ENCODE results near the gene PYGB.

Gene PYGB

GRCh38 chr20:25249198-25249931 lies 1.5 kb downstream of the PYGB start:
- in situ Hi-C loops (cut with HindIII; ENCODE audit: low pct_unique_long_range_greater_than_20kb, low sequenced_read_pairs) = no loop called here
- TF ChIP-seq JUND (IDR thresholded peaks at IDR 0.05; ENCODE audit: low read depth) = no peak
- no peak for DNase-seq (ENCODE audit: low read depth in 1 of 2, low spot score in 1 of 2)

DNA sequence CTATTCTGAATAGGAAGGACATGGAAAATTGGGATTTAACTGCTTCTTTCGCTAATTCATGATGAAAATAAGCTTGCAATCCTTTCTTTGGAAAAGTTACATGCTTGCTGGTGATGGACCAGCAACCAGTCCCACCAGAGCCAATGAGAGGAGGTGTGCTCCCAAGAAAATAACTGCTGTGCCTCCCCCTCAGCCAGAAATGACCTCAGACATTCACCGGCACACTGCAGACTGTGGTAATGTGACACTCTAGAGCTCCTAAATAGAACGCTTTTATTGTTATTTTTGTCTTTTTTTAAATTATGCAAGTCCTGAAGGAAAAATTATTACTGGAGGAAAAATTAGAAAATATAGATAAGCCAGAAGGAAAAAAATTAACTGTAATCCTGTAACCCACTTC lies 2.6 kb downstream of the PYGB start:
- in situ Hi-C loops (cut with HindIII; ENCODE audit: low pct_unique_long_range_greater_than_20kb, low sequenced_read_pairs) = no loop called here
- no peak for TF ChIP-seq JUND (IDR thresholded peaks at IDR 0.05; ENCODE audit: low read depth)
- no peak for DNase-seq (ENCODE audit: low read depth in 1 of 2, low spot score in 1 of 2)

- in situ Hi-C loops (cut with HindIII; ENCODE audit: low pct_unique_long_range_greater_than_20kb, low sequenced_read_pairs) = no loop called here
- DNase-seq (ENCODE audit: low read depth in 1 of 2, low spot score in 1 of 2) = no peak
- no peak for TF ChIP-seq JUND (IDR thresholded peaks at IDR 0.05; ENCODE audit: low read depth)
These were observed 3.1 kb downstream of the PYGB start for GRCh38 chr20:25251019-25251418.

- no peak for DNase-seq (ENCODE audit: low read depth in 1 of 2, low spot score in 1 of 2)
- in situ Hi-C loops (cut with HindIII; ENCODE audit: low pct_unique_long_range_greater_than_20kb, low sequenced_read_pairs) = no loop called here
- no peak for TF ChIP-seq JUND (IDR thresholded peaks at IDR 0.05; ENCODE audit: low read depth)
These were observed 3.7 kb downstream of the PYGB start for GRCh38 chr20:25251558-25251957.

- TF ChIP-seq JUND (IDR thresholded peaks at IDR 0.05; ENCODE audit: low read depth) = no peak
- in situ Hi-C loops (cut with HindIII; ENCODE audit: low pct_unique_long_range_greater_than_20kb, low sequenced_read_pairs) = no loop called here
These were observed 4.4 kb downstream of the PYGB start for GRCh38 chr20:25252230-25252651.

DNA sequence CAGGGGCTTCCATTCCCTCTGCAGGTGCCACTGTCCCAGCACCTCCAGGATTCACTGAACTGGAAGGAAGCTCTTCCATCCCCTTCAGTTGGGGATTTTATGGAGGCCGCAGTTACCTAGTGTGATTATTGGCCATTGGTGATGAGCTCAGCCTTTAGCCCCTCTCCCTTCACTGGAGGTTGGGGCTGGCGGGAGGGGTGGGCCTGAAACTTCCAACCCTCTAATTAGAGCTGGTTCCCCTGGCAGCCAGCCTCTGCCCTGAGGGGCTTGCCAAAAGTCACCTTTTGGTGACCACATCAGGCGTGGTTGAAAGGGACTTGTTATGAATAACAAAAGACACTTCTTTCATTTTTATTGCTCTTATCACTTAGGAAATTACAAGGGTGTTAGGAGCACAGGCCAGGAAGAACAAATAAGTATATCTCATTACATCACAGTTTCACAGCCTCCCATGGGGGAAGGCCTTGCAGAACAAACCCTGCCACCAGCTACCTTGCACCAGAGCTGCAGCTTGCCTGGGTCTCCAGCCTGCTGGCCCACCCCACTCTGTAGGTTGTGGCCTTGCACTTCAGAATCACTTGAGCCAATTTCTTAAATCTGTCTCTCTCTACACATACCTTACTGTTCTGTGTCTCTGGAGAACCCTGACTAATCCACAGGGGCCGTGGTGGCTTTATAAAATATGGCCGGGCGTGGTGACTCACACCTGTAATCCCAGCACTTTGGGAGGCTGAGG lies 5.0 kb downstream of the PYGB start:
- in situ Hi-C loops (cut with HindIII; ENCODE audit: low pct_unique_long_range_greater_than_20kb, low sequenced_read_pairs) = no loop called here
- TF ChIP-seq JUND (IDR thresholded peaks at IDR 0.05; ENCODE audit: low read depth) = no peak
- DNase-seq (ENCODE audit: low read depth in 1 of 2, low spot score in 1 of 2) = no peak

More at GRCh38 chr20:25252230-25252651, 4.4 kb downstream of the PYGB start:
- no peak for DNase-seq (ENCODE audit: low read depth in 1 of 2, low spot score in 1 of 2)

DNA sequence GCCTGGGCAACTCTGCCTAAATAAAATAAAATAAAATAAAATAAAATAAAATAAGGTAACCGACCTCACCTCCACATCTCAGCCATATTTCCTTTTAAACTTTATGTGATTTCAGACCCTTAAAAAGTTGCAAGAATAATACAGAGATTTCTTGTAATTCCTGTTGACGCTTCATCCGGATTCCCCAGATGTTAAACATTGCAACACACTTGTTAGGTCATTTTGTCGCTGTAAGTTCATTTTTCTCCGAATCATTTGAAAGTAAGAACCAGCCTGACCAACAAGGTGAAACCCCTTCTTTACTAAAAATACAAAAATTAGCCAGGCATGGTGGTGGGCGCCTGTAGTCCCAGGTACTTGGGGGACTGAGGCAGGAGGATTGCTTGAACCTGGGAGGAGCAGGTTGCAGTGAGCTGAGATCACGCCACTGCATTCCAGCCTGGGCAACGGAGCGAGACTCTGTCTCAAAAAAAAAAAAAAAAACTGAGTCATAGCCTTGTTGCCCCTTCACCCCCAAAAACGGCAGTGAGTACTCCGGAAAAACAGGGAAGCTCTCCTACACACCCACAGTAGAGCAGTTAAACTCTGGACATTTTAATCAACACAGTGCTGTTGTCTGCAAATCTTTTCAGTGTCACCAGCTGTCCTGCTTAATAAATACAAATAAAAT lies 5.9 kb downstream of the PYGB start:
- no peak for TF ChIP-seq JUND (IDR thresholded peaks at IDR 0.05; ENCODE audit: low read depth)
- in situ Hi-C loops (cut with HindIII; ENCODE audit: low pct_unique_long_range_greater_than_20kb, low sequenced_read_pairs) = no loop called here
- no peak for DNase-seq (ENCODE audit: low read depth in 1 of 2, low spot score in 1 of 2)

DNA sequence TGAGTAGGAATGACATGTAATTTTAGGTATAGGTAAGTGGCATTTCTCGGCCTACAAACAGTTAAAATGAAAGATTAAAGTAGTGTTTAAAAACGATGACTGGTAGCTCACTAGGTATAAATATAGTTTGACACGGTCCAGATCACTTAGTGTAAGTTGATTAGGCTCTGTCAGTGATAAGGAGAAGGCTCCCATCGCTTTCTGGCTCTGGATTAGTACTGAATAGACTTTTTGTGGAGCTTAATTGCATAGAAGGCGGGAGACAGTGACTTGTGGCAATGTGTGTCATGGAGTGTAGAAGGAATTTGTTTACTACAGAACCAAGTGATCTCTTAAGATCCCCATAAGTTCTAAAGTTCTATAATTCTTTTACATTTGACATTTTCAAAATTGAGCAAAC lies 6.7 kb downstream of the PYGB start:
- no peak for DNase-seq (ENCODE audit: low read depth in 1 of 2, low spot score in 1 of 2)
- in situ Hi-C loops (cut with HindIII; ENCODE audit: low pct_unique_long_range_greater_than_20kb, low sequenced_read_pairs) = no loop called here

DNA sequence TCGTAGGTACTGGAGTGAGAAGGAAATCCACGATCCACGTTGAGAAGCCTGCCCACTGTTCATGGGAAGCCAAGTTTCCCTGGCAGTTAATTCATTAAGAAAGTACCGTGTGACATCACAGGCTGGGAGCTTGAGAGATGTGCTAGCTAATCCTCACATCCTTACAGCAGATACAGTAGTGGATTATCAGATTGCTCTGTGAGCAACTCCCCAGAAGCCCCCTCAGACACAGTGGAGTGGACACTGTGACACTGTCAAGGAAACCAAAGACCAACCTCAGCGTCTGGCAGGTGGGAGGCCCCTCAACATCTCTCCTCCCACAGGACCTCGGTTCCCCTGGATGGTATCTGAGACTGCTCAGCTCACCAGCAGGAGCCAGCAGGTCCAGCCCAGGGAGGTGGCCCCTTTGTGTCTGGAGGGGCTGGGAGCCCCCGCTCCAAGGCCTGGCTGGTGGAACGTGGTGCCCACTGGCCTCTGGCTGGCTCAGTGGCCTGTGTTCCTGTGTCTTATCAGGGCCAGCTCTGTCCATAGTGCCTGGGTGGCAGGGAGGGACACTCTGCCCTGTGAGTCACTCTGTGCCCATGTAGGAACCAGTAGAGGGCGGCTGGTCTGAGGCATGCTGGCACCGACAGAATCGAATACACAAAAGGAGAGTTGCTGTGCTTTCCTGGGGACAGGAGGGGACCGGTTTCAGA lies 7.2 kb downstream of the PYGB start:
- TF ChIP-seq JUND (IDR thresholded peaks at IDR 0.05; ENCODE audit: low read depth) = no peak
- peak in 1 of 2 experiments; percentile 72 for DNase-seq (ENCODE audit: low read depth in 1 of 2, low spot score in 1 of 2)
- in situ Hi-C loops (cut with HindIII; ENCODE audit: low pct_unique_long_range_greater_than_20kb, low sequenced_read_pairs) = no loop called here

More for the DNA sequence above, 6.7 kb downstream of the PYGB start:
- TF ChIP-seq JUND (IDR thresholded peaks at IDR 0.05; ENCODE audit: low read depth) = no peak

- peak in 1 of 2 experiments; percentile 52 for DNase-seq (ENCODE audit: low read depth in 1 of 2, low spot score in 1 of 2)
- in situ Hi-C loops (cut with HindIII; ENCODE audit: low pct_unique_long_range_greater_than_20kb, low sequenced_read_pairs) = no loop called here
- no peak for TF ChIP-seq JUND (IDR thresholded peaks at IDR 0.05; ENCODE audit: low read depth)
These were observed 8.5 kb downstream of the PYGB start for GRCh38 chr20:25256226-25256859.

DNA sequence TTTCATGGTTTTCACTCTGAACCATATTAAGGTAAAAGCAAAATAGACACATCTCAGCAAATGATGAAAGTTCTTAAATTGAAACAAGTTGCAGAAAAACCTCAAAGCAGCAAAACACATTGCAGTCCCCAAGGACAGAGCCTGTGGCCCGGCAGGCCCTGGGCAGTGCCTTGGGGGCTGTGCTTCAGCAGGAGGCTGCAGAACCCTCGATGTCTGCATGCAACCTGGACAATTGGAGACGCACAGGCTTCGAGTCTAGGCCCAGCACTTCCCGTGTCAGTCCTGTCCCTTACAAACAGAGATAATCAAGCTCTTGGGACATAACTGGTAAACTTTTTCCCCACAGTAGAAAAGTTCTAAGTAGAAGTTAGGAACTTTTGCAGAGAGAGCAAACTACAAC lies 9.2 kb downstream of the PYGB start:
- DNase-seq (ENCODE audit: low read depth in 1 of 2, low spot score in 1 of 2) = no peak
- in situ Hi-C loops (cut with HindIII; ENCODE audit: low pct_unique_long_range_greater_than_20kb, low sequenced_read_pairs) = no loop called here
- no peak for TF ChIP-seq JUND (IDR thresholded peaks at IDR 0.05; ENCODE audit: low read depth)

Measured in T47D (cell line).